SIG-M5 treated with dmso at 0.1 percent for 504 hours (cell line): ENCODE measurements around the gene TGFB1.
A peak's percentile ranks its signal among the peaks of the same experiment; 100 is the strongest.

Source experiments
- DNase-seq: peaks from one replicate; lab custom pipeline; 2025; ENCODE audit not compliant: unreplicated experiment; lab: John Stamatoyannopoulos, UW

The TGFB1 gene

DNA sequence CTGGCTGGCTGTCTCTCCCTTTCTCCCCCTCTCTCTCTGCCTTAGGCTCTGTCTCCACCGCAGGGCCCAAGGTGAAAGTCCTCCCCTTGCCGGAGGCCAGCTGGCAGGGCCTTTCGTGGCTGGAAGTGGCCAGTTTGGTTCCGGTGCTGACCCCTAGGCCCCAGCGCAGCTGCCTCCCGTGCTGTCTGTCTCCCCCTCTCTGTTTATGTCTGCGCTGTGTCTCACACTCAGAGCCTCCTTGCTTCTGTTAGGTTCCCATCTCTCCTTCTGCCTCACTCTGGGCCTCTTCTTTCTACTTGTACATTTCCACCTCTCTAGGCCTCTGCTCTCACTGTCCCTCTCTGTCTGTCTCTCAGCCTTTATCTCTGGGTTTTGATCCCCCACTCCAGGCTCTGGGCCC, 30.7 kb downstream of the TGFB1 start:
- DNase-seq: no peak

DNA sequence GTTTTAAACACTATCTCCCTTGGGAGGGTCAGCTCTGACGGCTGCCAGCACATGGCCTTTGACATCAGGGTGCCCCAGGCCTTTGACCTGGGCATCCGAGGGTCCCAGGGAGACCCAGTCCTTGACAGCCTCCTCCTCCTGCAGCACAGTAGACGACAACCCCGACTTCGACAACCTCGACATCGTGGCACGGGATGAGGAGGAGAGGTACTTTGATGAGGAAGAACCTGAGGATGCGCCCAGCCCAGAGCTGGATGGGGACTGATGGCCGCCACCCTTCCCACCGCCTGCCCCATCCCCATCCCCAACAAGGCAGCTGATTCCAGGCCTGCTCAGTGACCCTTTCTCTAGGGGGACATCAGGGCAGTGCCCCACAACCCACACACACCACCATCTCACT, 31.3 kb downstream of the TGFB1 start:
- no peak for DNase-seq

- DNase-seq: no peak
These were observed 32.0 kb downstream of the TGFB1 start for GRCh38 chr19:41321600-41322270.

- DNase-seq: no peak
These were observed 32.5 kb downstream of the TGFB1 start for GRCh38 chr19:41321204-41321599.

- no peak for DNase-seq
These were observed 33.2 kb downstream of the TGFB1 start for GRCh38 chr19:41320568-41320967.

DNA sequence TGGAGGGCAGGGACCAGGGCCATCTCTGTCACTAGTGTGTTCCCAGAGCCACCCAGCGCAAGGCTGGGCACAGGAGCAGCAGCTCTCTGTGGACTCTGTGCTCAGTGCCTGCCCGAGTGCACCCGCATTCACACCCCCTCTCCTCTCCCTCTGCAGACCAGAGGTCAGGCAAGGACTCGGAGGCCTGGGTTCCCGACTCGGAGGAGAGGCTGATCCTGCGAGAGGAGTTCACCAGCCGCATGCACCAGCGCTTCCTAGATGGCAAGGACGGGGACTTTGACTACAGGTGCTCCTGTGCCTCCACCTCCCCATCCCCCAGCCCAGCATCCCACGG, 33.6 kb downstream of the TGFB1 start:
- DNase-seq: no peak

DNA sequence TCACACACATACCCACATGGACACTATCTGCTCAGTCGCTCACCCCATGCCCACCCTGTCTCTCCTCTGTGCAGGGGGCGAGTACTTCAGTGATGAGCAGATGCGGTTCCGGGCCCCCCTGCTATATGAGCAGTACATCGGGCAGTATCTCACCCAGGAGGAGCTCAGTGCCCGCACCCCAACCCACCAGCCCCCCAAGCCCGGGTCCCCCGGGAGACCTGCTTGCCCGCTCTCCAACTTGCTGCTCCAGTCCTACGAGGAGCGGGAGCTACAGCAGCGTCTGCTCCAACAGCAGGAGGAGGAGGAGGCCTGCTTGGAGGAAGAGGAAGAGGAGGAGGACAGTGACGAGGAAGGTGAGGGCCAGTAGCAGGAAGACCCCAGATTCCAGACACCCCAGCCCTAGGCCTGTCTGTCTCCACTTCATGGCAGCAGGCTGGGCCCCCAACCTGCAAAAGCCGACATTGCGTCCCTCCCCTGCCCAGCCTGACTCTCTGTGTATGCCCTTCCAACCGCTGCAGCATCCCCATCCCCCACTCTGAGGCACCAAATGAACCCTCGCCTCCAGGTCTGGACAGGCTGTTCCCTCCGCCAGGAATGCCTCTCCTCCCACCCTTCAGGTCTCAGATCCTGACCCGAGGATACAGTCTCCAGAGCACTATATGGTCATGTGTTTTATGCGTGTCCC, 34.1 kb downstream of the TGFB1 start:
- DNase-seq: no peak

DNA sequence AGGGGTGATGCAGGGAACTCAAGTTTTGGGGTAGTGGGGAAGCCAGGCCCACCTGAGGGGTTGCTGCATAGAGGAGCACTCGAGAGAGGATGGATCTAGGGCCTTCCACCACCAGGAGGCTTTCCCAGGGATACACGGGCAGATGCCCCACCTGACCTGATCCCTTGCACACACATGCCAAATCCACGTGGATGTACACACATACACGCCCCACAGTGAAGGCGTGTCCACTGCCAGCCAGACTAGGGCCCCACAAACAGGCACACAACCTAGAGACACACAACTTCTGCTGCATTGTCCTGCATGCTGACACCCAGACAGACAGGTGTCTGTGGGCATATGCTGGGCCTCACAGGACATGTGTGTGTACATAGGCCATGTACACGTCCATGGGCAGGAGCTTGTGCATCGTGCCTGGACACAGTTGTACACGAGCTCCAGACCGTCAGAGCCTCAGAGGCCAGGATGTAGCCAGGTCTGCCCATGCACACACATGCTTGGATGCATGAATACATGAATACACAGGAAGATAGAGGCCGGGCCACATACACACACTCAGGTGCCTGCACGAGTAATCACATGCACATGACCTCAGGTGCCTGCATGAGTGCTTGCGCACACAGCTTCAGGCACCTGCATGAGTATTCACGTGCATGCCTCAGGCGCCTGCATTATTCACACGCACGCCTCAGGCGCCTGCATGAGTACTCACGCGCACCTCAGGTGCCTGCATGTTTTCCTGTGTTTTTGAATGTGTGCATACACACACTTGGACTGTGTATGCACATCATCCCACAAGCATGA, 34.8 kb downstream of the TGFB1 start:
- no peak for DNase-seq

DNA sequence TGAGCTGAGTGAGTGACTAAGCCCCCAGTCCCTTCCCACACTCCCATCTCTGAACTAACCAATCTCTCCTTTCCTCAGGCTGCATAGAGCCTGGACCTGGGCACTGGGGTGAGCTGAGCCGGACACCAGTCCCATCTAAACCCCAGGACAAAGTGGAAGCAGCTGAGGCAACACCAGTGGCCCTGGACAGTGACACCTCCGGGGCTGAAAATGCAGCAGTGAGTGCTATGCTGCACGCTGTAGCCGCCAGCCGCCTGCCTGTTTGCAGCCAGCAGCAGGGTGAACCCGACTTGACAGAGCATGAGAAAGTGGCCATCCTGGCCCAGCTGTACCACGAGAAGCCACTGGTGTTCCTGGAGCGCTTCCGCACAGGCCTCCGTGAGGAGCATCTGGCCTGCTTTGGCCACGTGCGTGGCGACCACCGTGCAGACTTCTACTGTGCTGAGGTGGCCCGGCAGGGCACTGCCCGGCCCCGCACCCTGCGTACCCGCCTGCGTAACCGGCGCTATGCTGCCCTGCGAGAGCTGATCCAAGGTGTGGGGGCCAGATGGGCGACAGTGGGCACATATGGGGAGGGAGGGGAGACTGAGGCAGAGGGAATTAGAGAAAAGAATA, 37.3 kb downstream of the TGFB1 start:
- no peak for DNase-seq

- no peak for DNase-seq
These were observed 42.1 kb downstream of the TGFB1 start for GRCh38 chr19:41311613-41312012.

DNA sequence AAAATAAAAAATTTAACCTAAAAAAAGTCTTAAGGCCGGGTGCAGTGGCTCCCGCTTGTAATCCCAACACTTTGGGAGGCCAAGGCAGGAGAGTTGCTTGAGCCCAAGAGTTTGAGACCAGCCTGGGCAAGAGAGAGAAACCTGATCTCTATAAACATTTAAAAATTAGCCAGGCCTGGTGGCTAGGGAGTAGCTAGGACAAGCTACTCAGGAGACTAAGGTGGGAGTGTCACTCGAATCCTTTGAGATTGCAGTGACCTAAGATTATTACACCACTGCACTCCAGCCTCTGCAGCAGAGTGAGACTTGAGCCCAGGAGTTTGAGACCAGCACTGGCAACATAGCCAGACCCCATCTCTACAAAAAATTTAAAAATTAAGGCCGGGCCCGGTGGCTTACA, 42.6 kb downstream of the TGFB1 start:
- DNase-seq: no peak

GRCh38 chr19:41310033-41310831, 43.5 kb downstream of the TGFB1 start, which contains the start of gene CCDC97:
Gene CCDC97 (plus strand): TSS chr19:41310172. CDS start chr19:41310311, 139 bp downstream.
- peak; percentile 69 for DNase-seq

GRCh38 chr19:41309180-41310032, 44.3 kb downstream of the TGFB1 start:
- DNase-seq: peak; percentile 17

DNA sequence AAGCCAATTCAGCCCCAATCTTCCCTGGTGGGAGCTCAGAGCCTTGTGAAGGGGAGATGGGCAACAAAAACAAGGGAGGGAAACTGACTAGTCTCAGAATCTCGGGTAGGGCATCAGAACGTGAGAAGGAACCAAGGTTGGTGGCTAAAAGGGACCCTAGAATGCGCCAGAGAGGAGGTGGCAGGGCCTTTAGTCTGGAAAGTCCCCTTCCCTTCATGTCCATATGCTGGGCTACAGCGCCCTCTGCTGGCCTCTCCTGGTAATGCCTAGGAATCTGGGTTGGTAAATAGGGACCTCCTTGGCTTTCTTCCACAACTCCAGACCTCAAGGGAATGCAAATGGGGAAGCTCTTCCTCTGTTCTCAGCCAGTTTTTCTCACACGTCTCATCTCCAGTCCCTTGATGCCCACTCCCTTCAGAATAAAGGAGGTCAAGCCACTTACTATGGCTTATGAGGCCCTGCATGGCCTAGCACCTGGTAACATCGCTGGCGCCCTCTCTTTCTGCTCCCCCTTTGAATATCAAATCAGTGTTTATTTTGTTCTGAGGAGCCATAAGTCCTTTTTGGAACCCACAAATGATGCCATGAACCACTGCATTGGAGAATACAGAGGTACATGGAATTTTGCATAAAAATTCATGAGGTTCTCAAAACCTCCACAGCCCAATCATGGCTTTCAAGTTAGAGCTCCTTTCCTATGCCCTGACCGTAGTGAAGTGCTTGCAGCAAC, 45.1 kb downstream of the TGFB1 start:
- DNase-seq: peak; percentile 75

GRCh38 chr19:41307954-41308449, 45.7 kb downstream of the TGFB1 start:
- no peak for DNase-seq

GRCh38 chr19:41307090-41307875, 46.4 kb downstream of the TGFB1 start:
- DNase-seq: no peak

DNA sequence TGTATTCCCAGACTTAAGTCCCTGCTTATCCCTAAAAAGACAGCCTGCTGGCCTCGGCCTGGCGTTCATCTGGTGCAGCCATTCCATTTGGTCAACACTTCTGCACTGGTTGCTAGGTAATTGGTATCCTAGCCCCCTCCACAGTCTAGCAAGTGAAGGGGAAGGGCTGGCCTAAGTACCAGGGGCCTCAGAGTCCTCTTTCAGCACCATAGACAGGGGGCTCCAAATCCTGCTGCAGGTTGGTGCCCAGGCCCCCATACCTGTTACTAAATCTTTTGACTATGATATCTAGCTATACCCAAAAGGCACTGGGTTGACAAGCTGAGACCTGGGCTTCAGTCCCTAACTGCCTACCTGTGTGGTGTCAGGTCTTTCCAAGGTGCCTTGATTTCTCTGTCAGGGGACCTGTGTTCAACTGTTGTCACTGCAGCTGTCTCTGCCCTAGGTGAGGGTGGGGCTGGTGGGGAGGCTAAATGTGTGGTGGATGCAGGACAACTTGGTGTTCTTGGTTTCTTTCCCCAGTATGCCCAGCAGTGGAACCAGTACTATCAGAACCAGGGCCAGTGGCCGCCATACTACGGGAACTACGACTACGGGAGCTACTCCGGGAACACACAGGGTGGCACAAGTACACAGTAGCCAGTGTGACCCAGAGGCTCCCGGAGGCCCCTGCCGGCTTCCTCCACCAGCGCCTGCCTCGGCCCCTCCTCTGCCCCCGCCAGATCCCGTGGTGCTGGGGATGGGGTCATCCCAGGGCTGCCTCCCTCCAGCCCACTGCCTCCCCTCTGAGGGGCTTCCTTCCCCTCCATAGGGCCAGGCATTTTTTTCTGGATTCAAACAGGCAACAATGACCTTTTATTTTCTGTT, 47.6 kb downstream of the TGFB1 start:
- no peak for DNase-seq
